Measurements from ENCODE around the gene GAN.

The GAN gene

GRCh38 chr16:81403601-81404391 lies 89.0 kb downstream of the GAN start (continued):
- no peak for TF ChIP-seq ZNF26 (tag by site-specific recombination; IDR thresholded peaks at IDR 0.05)
- no peak for TF ChIP-seq SP2 (tag by site-specific recombination; IDR thresholded peaks at IDR 0.05)
- TF ChIP-seq ZNF112 (tag by site-specific recombination; IDR thresholded peaks at IDR 0.05): no peak
- no peak for TF ChIP-seq ZNF280D (tag by site-specific recombination; IDR thresholded peaks at IDR 0.05)
- peak; percentile 96 for TF ChIP-seq ZSCAN30 (tag by site-specific recombination; IDR thresholded peaks at IDR 0.05)
- no peak for TF ChIP-seq ZNF610 (tag by site-specific recombination; IDR thresholded peaks at IDR 0.05; ENCODE audit: borderline replicate concordance)
- TF ChIP-seq ZNF23 (tag by site-specific recombination; IDR thresholded peaks at IDR 0.05; ENCODE audit: borderline replicate concordance): no peak
- TF ChIP-seq ZNF221 (tag by site-specific recombination; IDR thresholded peaks at IDR 0.05; ENCODE audit: borderline replicate concordance): no peak
- TF ChIP-seq ZNF692 (tag by site-specific recombination; IDR thresholded peaks at IDR 0.05): peak; percentile 57; the same call in 1 of the 2 replicates
- no peak for TF ChIP-seq ZNF645 (tag by site-specific recombination; IDR thresholded peaks at IDR 0.05)
- no peak for TF ChIP-seq ZNF362 (tag by site-specific recombination; IDR thresholded peaks at IDR 0.05)
- TF ChIP-seq ZNF423 (tag by site-specific recombination; IDR thresholded peaks at IDR 0.05): no peak
- no peak for TF ChIP-seq ZNF214 (tag by site-specific recombination; IDR thresholded peaks at IDR 0.05; ENCODE audit: borderline replicate concordance)
- peak; percentile 97 for TF ChIP-seq CTCF (tag by site-specific recombination; IDR thresholded peaks at IDR 0.05)
- TF ChIP-seq ZNF266 (tag by site-specific recombination; IDR thresholded peaks at IDR 0.05; ENCODE audit: low read depth): no peak
- TF ChIP-seq ZNF776 (tag by site-specific recombination; IDR thresholded peaks at IDR 0.05; ENCODE audit: borderline replicate concordance): no peak
- TF ChIP-seq ZNF133 (tag by site-specific recombination; IDR thresholded peaks at IDR 0.05): no peak
- TF ChIP-seq GLIS2 (tag by site-specific recombination; IDR thresholded peaks at IDR 0.05): no peak
- TF ChIP-seq ZNF175 (tag by site-specific recombination; IDR thresholded peaks at IDR 0.05): no peak
- no peak for TF ChIP-seq PRDM1 (tag by site-specific recombination; IDR thresholded peaks at IDR 0.05)
- no peak for TF ChIP-seq ZNF132 (tag by site-specific recombination; IDR thresholded peaks at IDR 0.05; ENCODE audit: borderline replicate concordance)
- no peak for TF ChIP-seq PATZ1 (tag by site-specific recombination; IDR thresholded peaks at IDR 0.05)
